T1000 (cell line): Measurements from ENCODE around the gene ARHGAP30.
"Not testable (repeated sequence)": the region's sequence is repeated elsewhere in the genome, so short reads cannot be mapped to it uniquely, and the experiment has no call there.

Experiments
- DNase-seq: peaks from one replicate; lab custom pipeline; 2025; ENCODE audit warnings: mixed read lengths; lab: John Stamatoyannopoulos, UW

The ARHGAP30 gene

GRCh38 chr1:161071886-161072371 lies 2.2 kb upstream of the ARHGAP30 start:
- no peak for DNase-seq

- DNase-seq, result no peak
These were observed 1.1 kb upstream of the ARHGAP30 start for GRCh38 chr1:161070761-161071160.

GRCh38 chr1:161069241-161069640 lies 450 bp downstream of the ARHGAP30 start:
- no peak for DNase-seq

GRCh38 chr1:161068306-161069234 lies 1.1 kb downstream of the ARHGAP30 start:
- DNase-seq, result no peak

GRCh38 chr1:161066694-161067093 lies 3.0 kb downstream of the ARHGAP30 start:
- DNase-seq, result no peak

GRCh38 chr1:161065681-161066080 lies 4.0 kb downstream of the ARHGAP30 start:
- DNase-seq, result not testable (repeated sequence)

GRCh38 chr1:161063936-161064335 lies 5.8 kb downstream of the ARHGAP30 start:
- not testable (repeated sequence) for DNase-seq

- no peak for DNase-seq
These were observed 8.3 kb downstream of the ARHGAP30 start for GRCh38 chr1:161061419-161061818.

- no peak for DNase-seq
These were observed 10.4 kb downstream of the ARHGAP30 start for GRCh38 chr1:161059293-161059692.

GRCh38 chr1:161054805-161055204 lies 14.9 kb downstream of the ARHGAP30 start:
- DNase-seq, result no peak

GRCh38 chr1:161054232-161054631 lies 15.5 kb downstream of the ARHGAP30 start:
- no peak for DNase-seq

- DNase-seq, result no peak
These were observed 16.8 kb downstream of the ARHGAP30 start for GRCh38 chr1:161052899-161053298.

- DNase-seq, result no peak
These were observed 18.5 kb downstream of the ARHGAP30 start for GRCh38 chr1:161051219-161051618.

- DNase-seq, result no peak
These were observed 20.6 kb downstream of the ARHGAP30 start for GRCh38 chr1:161048949-161049722.

GRCh38 chr1:161047436-161048420 lies 22.0 kb downstream of the ARHGAP30 start:
- DNase-seq, result no peak

- no peak for DNase-seq
These were observed 23.0 kb downstream of the ARHGAP30 start for GRCh38 chr1:161046605-161047228.

GRCh38 chr1:161045736-161046604 lies 23.7 kb downstream of the ARHGAP30 start, which contains the start of gene USF1:
TSS of gene USF1 (minus strand) at chr1:161045977. CDS start at chr1:161043275, 2,702 bp downstream.
- DNase-seq, result peak; percentile 85

GRCh38 chr1:161044908-161045735 lies 24.6 kb downstream of the ARHGAP30 start:
- DNase-seq, result peak; percentile 31

GRCh38 chr1:161044535-161044907 lies 25.2 kb downstream of the ARHGAP30 start:
- DNase-seq, result no peak
